GM12892 (cell line): ENCODE measurements around the gene ERG.

Source experiments
- POLR2A ChIP-seq: IDR thresholded peaks from 2 replicates; pipeline ENCODE4 v1.6.1; 2011; ENCODE audit warnings: low read depth, low read length, control low read depth
- POLR2AphosphoS5 ChIP-seq: IDR thresholded peaks from 2 replicates; pipeline ENCODE4 v1.6.1; 2011; ENCODE audit warnings: low read depth, low read length, control low read depth
- TAF1 ChIP-seq: IDR thresholded peaks from 2 replicates; pipeline ENCODE4 v1.6.1; 2011; ENCODE audit warnings: low read depth, mild to moderate bottlenecking, control low read depth, low read length, borderline replicate concordance

DNA sequence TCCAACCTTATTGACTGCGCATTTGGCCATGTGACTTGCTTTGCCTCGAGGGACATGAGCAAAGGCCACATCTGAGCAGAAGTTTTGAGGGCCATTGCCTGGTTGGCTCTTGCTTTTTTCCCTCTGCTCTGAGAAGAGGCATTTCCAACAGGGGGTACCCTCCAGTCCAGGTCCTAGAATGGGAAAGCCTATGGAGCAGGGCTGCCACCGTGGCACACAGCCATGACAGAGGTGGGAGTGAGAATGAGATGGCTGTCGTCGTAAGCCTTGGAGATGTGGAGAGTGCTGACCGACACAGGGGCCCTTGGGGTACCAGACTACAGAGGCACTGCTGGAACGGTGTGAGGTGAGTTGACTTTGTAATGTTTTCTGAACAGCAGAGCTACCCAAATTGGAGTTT, 138.4 kb downstream of the ERG start:
- TF ChIP-seq POLR2A (no peak), POLR2AphosphoS5 (no peak), TAF1 (no peak)
